ENCODE data around the gene KANSL1. TPM values are rescaled to one million over a fixed set of nuclear protein-coding genes. Genes with fewer than 3 reads are reported as not detected.

The KANSL1 gene
- polyA plus RNA-seq, 1 experiment: 14.1 TPM

GRCh38 chr17:46178550-46179214 is 14.5 kb downstream of the KANSL1 start:
- no peak for TF ChIP-seq CTCF (IDR thresholded peaks at IDR 0.05; ENCODE audit: insufficient read depth, low read depth, low read length)
- Histone ChIP-seq H3K27me3 (ENCODE audit: control insufficient read depth, insufficient read depth, low read length) (no peaks in the 10 kb centered on the region), H3K4me3 (ENCODE audit: low read depth, low read length) (no peak overlapping the region), H3K36me3 (ENCODE audit: control insufficient read depth, insufficient read depth, low read length) (no peaks in the 10 kb centered on the region)
- POLR2A ChIA-PET: interaction anchor here (0.7 kb wide), 1 partner anchor 27 kb away, joined by 3 read pairs; no protein-coding TSS in a partner anchor
- CTCF ChIA-PET: interaction anchor here (0.5 to 5.8 kb wide), 7 partner anchors 9 to 174 kb away, joined by 3 to 48 read pairs (median 4); partner anchors contain the start of gene KANSL1
- DNase-seq (ENCODE audit: low read depth): no peak

GRCh38 chr17:46176975-46177374 is 16.3 kb downstream of the KANSL1 start:
- Histone ChIP-seq H3K27me3 (ENCODE audit: control insufficient read depth, insufficient read depth, low read length) (no peaks in the 10 kb centered on the region), H3K4me3 (ENCODE audit: low read depth, low read length) (no peak overlapping the region), H3K36me3 (ENCODE audit: control insufficient read depth, insufficient read depth, low read length) (no peaks in the 10 kb centered on the region; the same call in none of the 2 replicates)
- ChIA-PET CTCF (interaction anchor here (5.8 kb wide), 1 partner anchor 16 kb away, joined by 48 read pairs; the partner anchor contains the start of gene KANSL1), POLR2A (no interaction called here)
- DNase-seq (ENCODE audit: low read depth): no peak
- TF ChIP-seq CTCF (IDR thresholded peaks at IDR 0.05; ENCODE audit: insufficient read depth, low read depth, low read length): no peak

- TF ChIP-seq CTCF (IDR thresholded peaks at IDR 0.05; ENCODE audit: insufficient read depth, low read depth, low read length): no peak
- peaks cover 11% of the 10 kb centered on the region for H3K36me3 ChIP-seq (ENCODE audit: control insufficient read depth, insufficient read depth, low read length)
- H3K27me3 ChIP-seq (ENCODE audit: control insufficient read depth, insufficient read depth, low read length): no peaks in the 10 kb centered on the region
- no peak overlapping the region for H3K4me3 ChIP-seq (ENCODE audit: low read depth, low read length)
- CTCF ChIA-PET: interaction anchor here (1.0 to 2.0 kb wide), 3 partner anchors 11 to 35 kb away, joined by 3 to 10 read pairs (median 4); partner anchors contain the start of gene KANSL1
- no peak for DNase-seq (ENCODE audit: low read depth)
- POLR2A ChIA-PET: no interaction called here
Measured at GRCh38 chr17:46175891-46176290, 17.3 kb downstream of the KANSL1 start.

- ChIA-PET POLR2A (no interaction called here), CTCF (interaction anchor here (1.1 to 2.1 kb wide), 4 partner anchors 7 to 129 kb away, joined by 3 to 7 read pairs (median 4); partner anchors contain the start of gene KANSL1)
- H3K36me3 ChIP-seq (ENCODE audit: control insufficient read depth, insufficient read depth, low read length): peaks cover 14% of the 10 kb centered on the region
- no peak for DNase-seq (ENCODE audit: low read depth)
- H3K27me3 ChIP-seq (ENCODE audit: control insufficient read depth, insufficient read depth, low read length): no peaks in the 10 kb centered on the region
- no peak for TF ChIP-seq CTCF (IDR thresholded peaks at IDR 0.05; ENCODE audit: insufficient read depth, low read depth, low read length)
- no peak overlapping the region for H3K4me3 ChIP-seq (ENCODE audit: low read depth, low read length)
Measured at GRCh38 chr17:46173153-46173552, 20.1 kb downstream of the KANSL1 start.

GRCh38 chr17:46171939-46172338 is 21.3 kb downstream of the KANSL1 start:
- Histone ChIP-seq H3K27me3 (ENCODE audit: control insufficient read depth, insufficient read depth, low read length) (no peaks in the 10 kb centered on the region), H3K4me3 (ENCODE audit: low read depth, low read length) (no peak overlapping the region), H3K36me3 (ENCODE audit: control insufficient read depth, insufficient read depth, low read length) (peaks cover 14% of the 10 kb centered on the region)
- ChIA-PET CTCF (interaction anchor here (0.8 to 2.1 kb wide), 7 partner anchors 9 to 128 kb away, joined by 3 to 7 read pairs (median 4); partner anchors contain the start of gene KANSL1), POLR2A (no interaction called here)
- no peak for DNase-seq (ENCODE audit: low read depth)
- no peak for TF ChIP-seq CTCF (IDR thresholded peaks at IDR 0.05; ENCODE audit: insufficient read depth, low read depth, low read length)

Data from BJ (cell line).